Naive thymus-derived CD8-positive, alpha-beta T cell (primary cell): ENCODE results near the gene BCKDK. TPM values are rescaled to one million over a fixed set of nuclear protein-coding genes. Genes with fewer than 3 reads are reported as not detected.
"Not testable (repeated sequence)": the region's sequence is repeated elsewhere in the genome, so short reads cannot be mapped to it uniquely, and the experiment has no call there.

Experiments used
- ATAC-seq, 2 donors: fragments of 150-1000 bp; cut with Tn5 transposase in 1 of 2; sonication (Bioruptor Pico), chemical (Tn5 transposase) in 1 of 2; 1 replicate in 1 of 2; 2 replicates in 1 of 2; pipeline ENCODE4 v1.10.0; 2021; ENCODE audit warnings: mild to moderate bottlenecking in 2 of 2, moderate library complexity in 2 of 2
- POLR2A ChIA-PET: fragments of 350-600 bp; sonication (Branson Sonifier 250); formaldehyde crosslinking; loops from one replicate; lab custom pipeline; 2021; ENCODE audit warnings: antibody characterized with exemption; lab: Charles Lee
- DNase-seq, 10 donors: peaks; one replicate each; pipeline versions ENCODE4 v3.0.0 to v3.0.0-alpha.2; 2020 to 2022
- H3K27ac Mint-ChIP-seq, 10 donors: one replicate each; pipeline ENCODE4 v1.8.0; 2020 to 2022; ENCODE audit warnings: mild to moderate bottlenecking in 10 of 10, mixed read lengths in 10 of 10, moderate library complexity in 4 of 10, inconsistent platforms in 1 of 10
- H3K27me3 Mint-ChIP-seq, 5 donors: one replicate each; pipeline ENCODE4 v1.8.0; 2021 to 2022; ENCODE audit warnings: mixed read lengths in 5 of 5
- H3K36me3 Mint-ChIP-seq, 3 donors: one replicate each; pipeline ENCODE4 v1.8.0; 2020 to 2022; ENCODE audit warnings: mixed read lengths in 3 of 3, mild to moderate bottlenecking in 2 of 3, inconsistent platforms in 1 of 3
- H3K4me1 Mint-ChIP-seq, 4 donors: one replicate each; pipeline ENCODE4 v1.8.0; 2021 to 2022; ENCODE audit warnings: mixed read lengths in 4 of 4
- H3K4me3 Mint-ChIP-seq, 10 donors: one replicate each; pipeline ENCODE4 v1.8.0; 2020 to 2022; ENCODE audit warnings: mild to moderate bottlenecking in 10 of 10, mixed read lengths in 10 of 10, moderate library complexity in 6 of 10, inconsistent platforms in 1 of 10
- H3K9me3 Mint-ChIP-seq, 9 donors: one replicate each; pipeline ENCODE4 v1.8.0; 2020 to 2022; ENCODE audit warnings: mixed read lengths in 9 of 9, mild to moderate bottlenecking in 3 of 9, inconsistent platforms in 1 of 9, moderate library complexity in 1 of 9
- polyA plus RNA-seq, 3 donors: library from polyadenylated mRNA; unstranded; fragments of 300-500 nt; fragmentation: Illumina TruSeq; gene quantifications; one replicate each; pipeline ENCODE4 v1.2.3, GENCODE V29; 2021
- total RNA-seq, 8 experiments: library from RNA in 2 of 8; stranded (reverse) in 2 of 8; gene quantifications; one replicate each; pipeline ENCODE4 v1.2.3 and lab custom pipeline; 2021 to 2026

BCKDK gene
- total and polyA plus RNA-seq, 5 experiments from 2014 or later: 17.1 to 30.8 (median 20.8) TPM

- no peaks in the 10 kb centered on the region for H3K9me3 Mint-ChIP-seq
- no peaks in the 10 kb centered on the region for H3K36me3 Mint-ChIP-seq
- H3K27ac Mint-ChIP-seq: no peak within 1 kb of the TSS
- H3K27me3 Mint-ChIP-seq: peaks cover 0 to 5% (median 0%) of the 10 kb centered on the region in 5 donors
- DNase-seq: peak in 1 of 10 donors; percentile 37
- POLR2A ChIA-PET: no interaction called here
- ATAC-seq: no peak
- H3K4me1 Mint-ChIP-seq: peaks cover 0 to 4% (median 2%) of the 10 kb centered on the region in 4 donors
- no peak within 1 kb of the TSS for H3K4me3 Mint-ChIP-seq
These were observed 42.0 kb downstream of the BCKDK start, which contains the start of gene PRSS36 for GRCh38 chr16:31149894-31150890. Gene PRSS36, minus strand, starts transcription at chr16:31150066. Its CDS starts 31 bp downstream, at chr16:31150035.

DNA sequence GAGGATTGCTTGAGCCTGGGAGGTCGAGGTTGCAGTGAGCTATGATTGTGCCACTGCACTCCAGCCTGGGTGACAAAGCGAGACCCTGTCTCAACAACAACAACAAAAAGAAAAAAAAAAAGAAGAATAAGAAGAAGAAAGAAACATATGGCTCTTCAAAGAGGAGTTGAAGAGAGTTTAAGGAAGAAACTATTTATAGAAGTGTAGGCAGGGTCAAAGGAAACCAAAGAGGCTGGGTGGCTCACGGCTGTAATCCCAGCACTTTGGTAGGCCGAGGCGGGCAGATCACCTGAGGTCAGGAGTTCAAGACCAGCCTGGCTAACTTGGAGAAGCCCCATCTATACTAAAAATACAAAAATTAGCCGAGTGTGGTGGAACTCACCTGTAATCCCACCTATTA, 42.8 kb downstream of the BCKDK start:
- H3K36me3 Mint-ChIP-seq, DNase-seq, H3K4me1 Mint-ChIP-seq, H3K9me3 Mint-ChIP-seq, H3K27ac Mint-ChIP-seq, POLR2A ChIA-PET, H3K4me3 Mint-ChIP-seq, ATAC-seq, H3K27me3 Mint-ChIP-seq: not testable (repeated sequence)

DNA sequence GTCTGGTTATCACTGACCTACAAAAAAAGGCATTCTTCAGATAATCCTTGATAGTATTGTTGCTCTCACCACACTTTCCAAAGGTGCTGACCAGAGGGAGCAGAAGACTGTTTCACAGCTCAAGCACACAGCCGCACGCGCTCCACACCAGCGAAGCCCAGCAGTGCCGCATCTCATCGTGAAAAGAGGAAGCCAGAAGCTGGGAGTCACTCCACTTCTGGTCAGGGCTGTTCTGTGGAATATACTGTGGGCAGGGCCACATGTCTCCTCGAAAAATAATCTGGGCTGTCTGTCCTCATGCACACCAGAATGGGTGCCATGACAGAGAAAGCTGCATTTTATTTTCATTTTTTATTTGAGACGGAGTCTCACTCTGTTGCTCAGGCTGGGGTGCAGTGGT, 49.0 kb downstream of the BCKDK start:
- DNase-seq (no peak), ATAC-seq (no peak)
- H3K4me3 Mint-ChIP-seq: peak overlapping the region in 8 of 10 donors; percentile 31 to 65 (median 48)
- no peaks in the 10 kb centered on the region for H3K27me3 Mint-ChIP-seq
- H3K27ac Mint-ChIP-seq: peak overlapping the region in 3 of 10 donors; percentile 35 to 66 (median 60)
- H3K36me3 Mint-ChIP-seq: no peaks in the 10 kb centered on the region
- H3K9me3 Mint-ChIP-seq: no peaks in the 10 kb centered on the region
- peaks cover 0 to 11% (median 5%) of the 10 kb centered on the region in 4 donors for H3K4me1 Mint-ChIP-seq
- POLR2A ChIA-PET: interaction anchor here (0.7 to 3.5 kb wide), 6 partner anchors 11 to 130 kb away, joined by 3 to 20 read pairs (median 6); partner anchors contain the start of gene FUS

Other genes with a start within 250 kb of the BCKDK start
- 10 to 100 TPM; 24.2 to 24.6 TPM for gene BCL7C, start 214.3 kb upstream of the BCKDK start, total RNA-seq
- gene BCL7C, start 214.3 kb upstream of the BCKDK start, polyA plus RNA-seq: 10 to 100 TPM; 33.9 to 38.8 (median 34.7) TPM
- 1 to 10 TPM; 1.0 to 1.3 TPM for gene CTF1, start 211.8 kb upstream of the BCKDK start, total RNA-seq
- gene CTF1, start 211.8 kb upstream of the BCKDK start, polyA plus RNA-seq: under 1 TPM in 1 of 3 donors, not detected in 2; 0.14 TPM
- gene FBXL19, start 184.8 kb upstream of the BCKDK start, total RNA-seq: 10 to 100 TPM; 13.1 to 16.8 TPM
- under 1 TPM; 0.06 to 0.29 (median 0.16) TPM for gene FBXL19, start 184.8 kb upstream of the BCKDK start, polyA plus RNA-seq
- gene ORAI3, start 159.3 kb upstream of the BCKDK start, total RNA-seq: 10 to 100 TPM; 18.6 to 20.8 TPM
- 10 to 100 TPM; 15.2 to 16.0 (median 15.5) TPM for gene ORAI3, start 159.3 kb upstream of the BCKDK start, polyA plus RNA-seq
- 10 to 100 TPM; 39.5 to 44.3 TPM for gene SETD1A, start 150.6 kb upstream of the BCKDK start, total RNA-seq
- gene SETD1A, start 150.6 kb upstream of the BCKDK start, polyA plus RNA-seq: 1 to 10 TPM in 1 of 3 donors, under 1 TPM in 2; 0.35 to 2.0 (median 0.77) TPM
- gene HSD3B7, start 123.2 kb upstream of the BCKDK start, total RNA-seq: 1 to 10 TPM; 1.2 to 1.9 TPM
- under 1 TPM in 2 of 3 donors, not detected in 1; 0.07 to 0.08 TPM for gene HSD3B7, start 123.2 kb upstream of the BCKDK start, polyA plus RNA-seq
- 1 to 10 TPM; 2.9 to 3.9 TPM for gene STX1B, start 97.7 kb upstream of the BCKDK start, total RNA-seq
- under 1 TPM in 2 of 3 donors, not detected in 1; 0.07 to 0.49 TPM for gene STX1B, start 97.7 kb upstream of the BCKDK start, polyA plus RNA-seq
- gene STX4, start 74.8 kb upstream of the BCKDK start, total RNA-seq: 100 to 1,000 TPM in 1 of 2 experiments, 10 to 100 TPM in 1; 97.9 to 100 TPM
- 10 to 100 TPM; 23.2 to 31.3 (median 23.7) TPM for gene STX4, start 74.8 kb upstream of the BCKDK start, polyA plus RNA-seq
- gene ZNF668, start 34.1 kb upstream of the BCKDK start, total RNA-seq: 10 to 100 TPM; 11.7 to 13.7 TPM
- gene ZNF668, start 34.1 kb upstream of the BCKDK start, polyA plus RNA-seq: 1 to 10 TPM; 4.2 to 9.1 (median 7.5) TPM
- gene ZNF646, start 34.0 kb upstream of the BCKDK start, total RNA-seq: 10 to 100 TPM; 33.2 to 35.7 TPM
- 1 to 10 TPM; 2.8 to 9.1 (median 4.0) TPM for gene ZNF646, start 34.0 kb upstream of the BCKDK start, polyA plus RNA-seq
- 10 to 100 TPM; 11.1 to 11.4 TPM for gene PRSS53, start 19.4 kb upstream of the BCKDK start, total RNA-seq
- under 1 TPM; 0.49 to 0.54 (median 0.51) TPM for gene PRSS53, start 19.4 kb upstream of the BCKDK start, polyA plus RNA-seq
- 10 to 100 TPM; 42.0 to 47.8 TPM for gene VKORC1, start 13.6 kb upstream of the BCKDK start, total RNA-seq
- 100 to 1,000 TPM in 1 of 3 donors, 10 to 100 TPM in 2; 98.2 to 109 (median 99.1) TPM for gene VKORC1, start 13.6 kb upstream of the BCKDK start, polyA plus RNA-seq
- gene KAT8, start 9.3 kb downstream of the BCKDK start, total RNA-seq: 100 to 1,000 TPM; 118 to 123 TPM
- 10 to 100 TPM; 58.0 to 90.5 (median 67.4) TPM for gene KAT8, start 9.3 kb downstream of the BCKDK start, polyA plus RNA-seq
- gene PRSS8, start 27.3 kb downstream of the BCKDK start, total RNA-seq: not detected
- not detected for gene PRSS8, start 27.3 kb downstream of the BCKDK start, polyA plus RNA-seq
- under 1 TPM; 0.63 to 0.83 TPM for gene PRSS36, start 41.7 kb downstream of the BCKDK start, total RNA-seq
- 1 to 10 TPM in 2 of 3 donors, under 1 TPM in 1; 0.79 to 3.5 (median 1.4) TPM for gene PRSS36, start 41.7 kb downstream of the BCKDK start, polyA plus RNA-seq
- 100 to 1,000 TPM; 607 to 637 TPM for gene FUS, start 71.8 kb downstream of the BCKDK start, total RNA-seq
- gene FUS, start 71.8 kb downstream of the BCKDK start, polyA plus RNA-seq: 100 to 1,000 TPM; 118 to 163 (median 149) TPM
- 10 to 100 TPM; 22.0 to 22.2 TPM for gene PYCARD, start 94.4 kb downstream of the BCKDK start, total RNA-seq
- 10 to 100 TPM; 39.3 to 65.2 (median 39.7) TPM for gene PYCARD, start 94.4 kb downstream of the BCKDK start, polyA plus RNA-seq
- not detected for gene TRIM72, start 105.7 kb downstream of the BCKDK start, total RNA-seq
- gene TRIM72, start 105.7 kb downstream of the BCKDK start, polyA plus RNA-seq: not detected
- gene PYDC1, start 108.7 kb downstream of the BCKDK start, total RNA-seq: not detected
- gene PYDC1, start 108.7 kb downstream of the BCKDK start, polyA plus RNA-seq: not detected
- gene ITGAM, start 151.6 kb downstream of the BCKDK start, total RNA-seq: 1 to 10 TPM; 1.5 to 1.8 TPM
- 1 to 10 TPM in 1 of 3 donors, under 1 TPM in 2; 0.21 to 6.5 (median 0.77) TPM for gene ITGAM, start 151.6 kb downstream of the BCKDK start, polyA plus RNA-seq
- gene ITGAX, start 246.8 kb downstream of the BCKDK start, total RNA-seq: under 1 TPM; 0.80 to 0.88 TPM
- gene ITGAX, start 246.8 kb downstream of the BCKDK start, polyA plus RNA-seq: 1 to 10 TPM in 1 of 3 donors, under 1 TPM in 2; 0.03 to 1.1 (median 0.06) TPM